Activated CD4-positive, CD25-positive, alpha-beta regulatory T cell treated with anti-CD3 and anti-CD28 coated beads, Interleukin-2, amount 50 U/mL, for 72 hours (primary cell): ENCODE data around the gene S100A10.

Source experiments
- DNase-seq: peaks from one replicate; pipeline ENCODE4 v3.0.0; 2021

The S100A10 gene

GRCh38 chr1:152009691-152010090 lies 16.0 kb upstream of the S100A10 start:
- no peak for DNase-seq

GRCh38 chr1:152007047-152007446 lies 13.4 kb upstream of the S100A10 start:
- no peak for DNase-seq

GRCh38 chr1:152005360-152005912 lies 11.8 kb upstream of the S100A10 start:
- no peak for DNase-seq

- no peak for DNase-seq
These were observed 10.3 kb upstream of the S100A10 start for GRCh38 chr1:152003846-152004442.

GRCh38 chr1:152002960-152003359 lies 9.3 kb upstream of the S100A10 start:
- DNase-seq: no peak

- peak; percentile 69 for DNase-seq
These were observed 8.2 kb upstream of the S100A10 start for GRCh38 chr1:152001631-152002584.

- DNase-seq: no peak
These were observed 7.4 kb upstream of the S100A10 start for GRCh38 chr1:152000964-152001630.

GRCh38 chr1:151998611-151999362 lies 5.1 kb upstream of the S100A10 start:
- DNase-seq: no peak

GRCh38 chr1:151997284-151997570 lies 3.6 kb upstream of the S100A10 start:
- DNase-seq: no peak

GRCh38 chr1:151995774-151996173 lies 2.1 kb upstream of the S100A10 start:
- DNase-seq: no peak

GRCh38 chr1:151994956-151995355 lies 1.3 kb upstream of the S100A10 start:
- DNase-seq: no peak

GRCh38 chr1:151993084-151993733 lies 450 bp downstream of the S100A10 start:
- DNase-seq: peak; percentile 42

- DNase-seq: no peak
These were observed 1.2 kb downstream of the S100A10 start for GRCh38 chr1:151992303-151993083.

- DNase-seq: no peak
These were observed 1.9 kb downstream of the S100A10 start for GRCh38 chr1:151991663-151992302.

GRCh38 chr1:151990856-151991198 lies 2.8 kb downstream of the S100A10 start:
- DNase-seq: no peak

- no peak for DNase-seq
These were observed 3.4 kb downstream of the S100A10 start for GRCh38 chr1:151990058-151990855.

- peak; percentile 37 for DNase-seq
These were observed 4.3 kb downstream of the S100A10 start for GRCh38 chr1:151989211-151989862.

GRCh38 chr1:151988405-151988923 lies 5.2 kb downstream of the S100A10 start:
- DNase-seq: no peak

- no peak for DNase-seq
These were observed 7.0 kb downstream of the S100A10 start for GRCh38 chr1:151986501-151987190.
